ENCODE data around the gene MICA.
A peak's percentile ranks its signal among the peaks of the same experiment; 100 is the strongest.
"Not testable (repeated sequence)": the region's sequence is repeated elsewhere in the genome, so short reads cannot be mapped to it uniquely, and the experiment has no call there.

Gene MICA

DNA sequence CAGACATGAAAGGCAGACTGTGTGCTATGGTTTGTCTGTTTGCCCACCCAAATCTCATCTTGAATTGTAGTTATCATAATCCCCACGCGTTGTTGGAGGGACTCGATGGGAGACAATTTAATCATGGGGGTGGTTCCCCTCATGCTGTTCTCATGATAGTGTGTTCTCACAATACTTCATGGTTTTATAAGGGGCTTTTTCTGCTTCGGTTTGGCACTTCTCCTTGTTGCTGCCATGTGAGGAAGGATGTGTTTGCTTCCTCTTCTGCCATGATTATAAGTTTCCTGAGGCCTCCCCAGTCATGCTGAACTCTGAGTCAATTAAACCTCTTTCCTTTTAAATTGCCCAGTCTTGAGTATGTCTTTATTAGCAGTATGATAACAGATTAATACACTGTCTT is 47.4 kb downstream of the MICA start:
- Mint-ChIP-seq H3K4me1 (no peaks in the 10 kb centered on the region), H3K27ac (no peak overlapping the region), H3K4me3 (no peak overlapping the region), H3K27me3 (no peaks in the 10 kb centered on the region), H3K36me3 (peaks cover 7% of the 10 kb centered on the region), H3K9me3 (peaks cover 15% of the 10 kb centered on the region)
- no peak for ATAC-seq

DNA sequence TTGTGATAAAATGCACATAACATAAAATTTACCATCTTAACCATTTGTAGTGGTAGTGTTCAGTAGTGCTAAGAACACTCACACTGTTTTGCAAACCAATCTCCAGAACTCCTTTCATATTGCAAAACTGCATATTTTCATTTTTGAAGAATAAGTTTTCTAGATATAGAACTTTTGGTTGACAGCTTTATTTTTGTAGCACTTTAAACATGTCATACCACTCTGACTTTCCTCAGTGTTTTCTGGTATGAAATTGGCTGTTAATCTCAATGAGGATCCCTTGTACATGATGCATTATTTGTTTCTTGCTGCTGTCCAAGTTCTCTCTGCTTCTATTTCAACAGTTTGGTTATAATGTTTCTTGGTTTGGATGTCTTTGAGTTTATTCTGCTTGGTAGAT is 49.5 kb downstream of the MICA start:
- no peak overlapping the region for H3K27ac Mint-ChIP-seq
- H3K9me3 Mint-ChIP-seq: peaks cover 15% of the 10 kb centered on the region
- H3K27me3 Mint-ChIP-seq: no peaks in the 10 kb centered on the region
- peaks cover 7% of the 10 kb centered on the region for H3K36me3 Mint-ChIP-seq
- H3K4me3 Mint-ChIP-seq: no peak overlapping the region
- no peaks in the 10 kb centered on the region for H3K4me1 Mint-ChIP-seq
- no peak for ATAC-seq

DNA sequence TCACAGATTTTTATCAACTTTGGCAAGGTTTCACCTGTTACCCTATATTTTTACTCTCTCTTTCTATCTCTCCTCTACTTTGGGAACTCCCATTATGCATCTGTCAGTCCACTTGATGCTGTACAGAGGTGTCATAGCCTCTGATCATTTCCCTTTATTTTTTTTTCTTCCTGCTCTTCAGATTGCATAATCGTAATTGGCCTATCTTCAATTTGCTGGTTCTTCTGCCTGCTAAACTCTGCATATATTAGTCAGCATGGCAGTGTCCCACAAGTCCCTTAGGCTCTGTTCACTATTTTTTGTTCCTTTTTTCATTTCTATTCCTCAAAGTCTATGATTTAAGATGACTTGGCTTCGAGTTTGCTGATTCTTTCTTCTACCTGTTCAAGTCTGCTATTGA is 49.9 kb downstream of the MICA start:
- H3K36me3 Mint-ChIP-seq: peaks cover 7% of the 10 kb centered on the region
- H3K4me1 Mint-ChIP-seq: no peaks in the 10 kb centered on the region
- H3K9me3 Mint-ChIP-seq: peaks cover 15% of the 10 kb centered on the region
- H3K27ac Mint-ChIP-seq: no peak overlapping the region
- no peak overlapping the region for H3K4me3 Mint-ChIP-seq
- H3K27me3 Mint-ChIP-seq: no peaks in the 10 kb centered on the region
- ATAC-seq: no peak

DNA sequence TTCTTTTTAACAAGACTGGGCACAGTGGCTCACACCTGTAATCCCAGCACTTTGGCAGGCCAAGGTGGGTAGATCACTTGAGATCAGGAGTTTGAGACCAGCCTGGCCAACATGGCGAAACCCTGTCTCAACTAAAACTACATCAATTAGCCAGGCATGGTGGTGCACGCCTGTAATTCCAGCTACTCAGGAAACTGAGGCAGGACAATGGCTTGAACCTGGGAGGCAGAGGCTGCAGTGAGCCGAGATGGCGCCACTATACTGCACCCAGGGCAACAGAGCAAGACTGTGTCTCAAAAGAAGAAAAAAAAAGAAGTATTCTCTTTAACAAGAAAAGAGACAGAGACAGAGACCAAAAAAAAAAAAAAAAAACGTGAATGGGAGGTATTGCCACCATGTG is 56.5 kb downstream of the MICA start:
- not testable (repeated sequence) for H3K27me3 Mint-ChIP-seq, H3K9me3 Mint-ChIP-seq, ATAC-seq, H3K27ac Mint-ChIP-seq, H3K4me3 Mint-ChIP-seq
- Mint-ChIP-seq H3K36me3 (peaks cover 20% of the 10 kb centered on the region), H3K4me1 (peaks cover 24% of the 10 kb centered on the region)

DNA sequence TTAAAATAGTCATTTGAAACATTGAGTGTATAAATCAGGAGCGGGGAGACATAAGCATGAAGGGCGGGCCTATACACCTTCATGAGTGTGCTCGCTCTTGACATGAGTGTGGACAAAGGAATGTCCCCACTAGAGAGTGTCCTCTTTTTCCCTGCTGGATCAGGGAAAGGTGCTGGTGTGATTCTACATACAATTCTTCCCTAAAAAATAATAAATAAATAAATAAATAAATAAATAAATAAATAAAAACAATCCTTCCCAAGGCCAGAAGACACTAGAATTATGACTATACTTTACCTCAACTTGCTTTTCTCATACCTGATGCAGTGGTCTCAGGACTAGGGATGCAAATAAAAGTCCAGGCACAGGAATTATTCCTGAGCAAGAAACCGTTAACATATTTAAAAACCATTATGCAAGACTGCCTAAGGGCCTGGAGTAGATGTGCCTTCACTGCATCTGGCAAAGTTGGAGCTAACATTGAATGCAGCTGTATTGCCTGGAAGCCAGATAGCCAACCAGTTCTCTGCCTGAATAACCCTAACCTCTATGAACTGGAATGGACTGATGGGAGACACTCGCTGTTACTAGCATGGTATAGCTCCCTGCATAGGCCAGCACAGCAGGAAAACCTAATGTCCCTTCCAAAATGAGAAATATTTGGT is 57.1 kb downstream of the MICA start:
- H3K4me3 Mint-ChIP-seq: no peak overlapping the region
- no peak for ATAC-seq
- no peak overlapping the region for H3K27ac Mint-ChIP-seq
- no peaks in the 10 kb centered on the region for H3K27me3 Mint-ChIP-seq
- H3K4me1 Mint-ChIP-seq: peaks cover 30% of the 10 kb centered on the region
- H3K36me3 Mint-ChIP-seq: peaks cover 26% of the 10 kb centered on the region
- H3K9me3 Mint-ChIP-seq: no peaks in the 10 kb centered on the region

DNA sequence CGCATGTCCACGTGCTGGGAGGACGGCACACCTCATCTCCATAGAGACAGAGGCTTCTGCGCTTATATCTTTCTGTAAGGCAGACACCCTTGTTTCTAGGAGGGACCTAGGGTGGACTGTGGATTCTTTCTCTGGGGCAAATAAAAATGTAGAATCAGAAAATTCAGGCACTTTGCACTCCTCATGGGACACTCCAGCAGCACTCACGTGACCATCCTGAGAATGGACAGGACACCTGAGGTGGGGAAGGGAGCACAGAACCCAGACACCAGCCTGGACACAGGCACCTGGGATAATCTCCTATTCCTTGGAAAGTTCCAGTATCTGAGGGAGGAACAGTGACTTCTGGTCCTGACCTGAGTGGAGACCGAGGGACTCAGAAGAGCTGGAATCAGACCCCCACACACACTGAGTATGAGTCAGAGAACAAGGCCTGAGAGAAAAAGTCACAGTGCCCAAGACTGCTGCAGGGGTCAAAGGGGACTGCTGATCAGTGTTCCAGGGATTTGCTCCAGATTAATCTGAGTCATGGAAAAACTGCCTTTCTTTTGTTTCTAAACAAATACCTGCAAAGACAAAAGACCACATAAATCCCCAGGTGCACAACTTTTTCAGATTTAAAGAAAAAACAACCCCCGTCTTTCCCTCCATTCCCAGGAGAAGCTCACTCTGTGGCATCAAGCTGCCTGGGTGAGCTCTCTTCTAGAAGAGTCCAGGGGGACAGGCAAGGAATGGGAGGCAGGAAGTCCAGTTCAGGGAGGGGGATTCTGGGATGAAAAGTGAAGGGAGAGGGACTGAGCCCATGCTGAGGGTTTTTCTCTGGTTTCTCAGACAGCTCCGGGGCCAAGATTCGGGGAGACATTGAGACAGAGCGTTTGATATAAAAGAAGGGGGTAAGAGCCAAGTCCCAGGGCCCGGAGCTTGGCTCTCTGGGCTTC is 58.9 kb downstream of the MICA start:
- Mint-ChIP-seq H3K9me3 (no peaks in the 10 kb centered on the region), H3K27me3 (no peaks in the 10 kb centered on the region), H3K36me3 (peaks cover 39% of the 10 kb centered on the region), H3K4me3 (peak overlapping the region; percentile 96), H3K27ac (peak overlapping the region; percentile 98), H3K4me1 (peaks cover 48% of the 10 kb centered on the region)
- no peak for ATAC-seq

DNA sequence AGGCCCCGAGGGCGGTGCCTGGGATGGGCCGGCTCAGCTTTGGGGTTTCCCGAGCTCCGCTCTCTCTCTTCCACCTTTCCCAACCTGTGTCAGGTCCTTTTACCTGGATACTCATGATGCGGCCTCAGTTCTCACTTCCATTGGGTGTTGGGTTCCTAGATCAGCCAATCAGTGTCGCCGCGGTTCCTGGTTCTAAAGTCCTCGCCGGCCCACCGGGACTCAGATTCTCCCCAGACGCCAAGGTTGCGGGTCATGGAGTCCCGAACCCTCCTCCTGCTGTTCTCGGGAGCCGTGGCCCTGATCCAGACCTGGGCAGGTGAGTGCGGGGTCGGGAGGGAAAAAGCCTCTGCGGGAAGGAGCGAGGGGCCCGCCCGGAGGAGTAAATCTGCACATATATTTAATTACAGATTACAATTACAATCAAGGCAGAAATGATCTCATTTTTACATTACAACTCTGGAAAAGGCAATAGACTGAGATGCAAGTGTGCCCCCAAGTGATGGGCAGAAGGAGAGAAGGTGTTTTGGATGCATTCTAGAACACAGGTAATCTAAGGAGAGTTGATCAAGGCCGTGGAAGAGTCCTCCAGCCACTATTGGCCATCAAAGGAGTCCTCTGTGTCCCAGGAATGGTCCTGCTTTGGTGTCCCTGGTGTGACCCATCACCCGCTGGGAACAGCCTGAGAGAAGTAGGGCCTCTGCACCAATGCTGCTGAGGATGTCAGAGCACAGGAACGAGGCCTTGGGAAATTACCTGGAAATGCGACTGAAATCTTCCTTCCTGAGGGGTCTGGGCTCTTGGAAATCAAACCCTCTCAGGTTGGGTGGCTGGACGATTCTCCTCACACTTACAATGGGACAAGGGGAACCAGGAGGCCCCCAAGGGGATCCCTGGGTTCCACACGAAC is 59.8 kb downstream of the MICA start:
- Mint-ChIP-seq H3K27ac (peak overlapping the region; percentile 98), H3K4me1 (peaks cover 55% of the 10 kb centered on the region), H3K4me3 (peak overlapping the region; percentile 96), H3K36me3 (peaks cover 47% of the 10 kb centered on the region), H3K9me3 (no peaks in the 10 kb centered on the region), H3K27me3 (no peaks in the 10 kb centered on the region)
- ATAC-seq: peak; percentile 98

DNA sequence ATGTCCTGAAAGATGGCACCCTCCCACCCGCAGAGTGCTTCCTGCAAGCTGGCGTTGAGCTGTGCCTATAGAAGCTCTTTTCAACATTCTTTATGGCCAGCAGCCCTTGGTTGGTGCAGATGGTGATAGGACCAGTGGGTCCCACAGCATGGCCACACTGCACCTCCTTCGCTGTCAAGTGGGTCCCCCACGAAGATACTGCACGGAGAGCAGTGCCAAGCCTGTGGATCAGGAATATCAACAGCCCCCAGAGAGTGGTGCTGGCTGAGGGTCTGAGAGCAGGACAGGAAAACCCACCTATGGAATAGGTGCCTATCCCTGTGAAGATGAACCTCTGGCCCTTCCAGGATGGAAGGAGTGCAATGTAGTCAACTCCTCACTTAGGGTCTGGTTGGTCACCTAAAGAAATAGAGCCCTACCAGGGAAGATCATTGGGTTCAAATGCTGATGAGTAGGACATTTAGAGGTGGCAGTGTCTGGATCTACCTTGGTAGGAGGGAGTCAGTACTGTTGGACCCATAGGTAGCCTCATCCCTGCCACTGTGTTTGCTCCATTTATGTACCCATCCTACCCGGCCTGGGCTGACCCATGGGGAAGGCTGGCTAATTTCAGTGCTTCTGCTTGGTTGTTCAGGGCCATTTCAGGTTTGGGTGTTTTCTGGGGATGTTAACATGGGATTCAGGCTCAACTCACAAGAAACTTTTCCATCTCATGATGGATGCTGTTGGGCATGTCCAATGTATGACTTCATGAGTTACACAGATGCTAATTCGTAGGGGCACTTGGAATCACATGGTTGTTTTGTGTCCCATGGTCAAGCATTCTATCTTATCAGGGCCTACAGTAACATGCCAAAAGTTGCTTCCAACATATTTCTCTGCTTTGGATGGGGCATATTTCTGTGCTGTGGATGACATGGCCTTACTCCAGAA is 61.1 kb downstream of the MICA start:
- peak overlapping the region; percentile 96 for H3K4me3 Mint-ChIP-seq
- peaks cover 52% of the 10 kb centered on the region for H3K36me3 Mint-ChIP-seq
- no peaks in the 10 kb centered on the region for H3K27me3 Mint-ChIP-seq
- H3K9me3 Mint-ChIP-seq: no peaks in the 10 kb centered on the region
- ATAC-seq: no peak
- H3K27ac Mint-ChIP-seq: peak overlapping the region; percentile 98
- peaks cover 67% of the 10 kb centered on the region for H3K4me1 Mint-ChIP-seq

Measured in stimulated activated memory B cell treated with anti-CD40 and anti-IgM and Interleukin-4, amounts not matched to agents 10 μg/mL and 1 μg/mL and 100 μg/mL, for 72 hours (primary cell).